Measurements from ENCODE around the gene KIRREL3.

DNA sequence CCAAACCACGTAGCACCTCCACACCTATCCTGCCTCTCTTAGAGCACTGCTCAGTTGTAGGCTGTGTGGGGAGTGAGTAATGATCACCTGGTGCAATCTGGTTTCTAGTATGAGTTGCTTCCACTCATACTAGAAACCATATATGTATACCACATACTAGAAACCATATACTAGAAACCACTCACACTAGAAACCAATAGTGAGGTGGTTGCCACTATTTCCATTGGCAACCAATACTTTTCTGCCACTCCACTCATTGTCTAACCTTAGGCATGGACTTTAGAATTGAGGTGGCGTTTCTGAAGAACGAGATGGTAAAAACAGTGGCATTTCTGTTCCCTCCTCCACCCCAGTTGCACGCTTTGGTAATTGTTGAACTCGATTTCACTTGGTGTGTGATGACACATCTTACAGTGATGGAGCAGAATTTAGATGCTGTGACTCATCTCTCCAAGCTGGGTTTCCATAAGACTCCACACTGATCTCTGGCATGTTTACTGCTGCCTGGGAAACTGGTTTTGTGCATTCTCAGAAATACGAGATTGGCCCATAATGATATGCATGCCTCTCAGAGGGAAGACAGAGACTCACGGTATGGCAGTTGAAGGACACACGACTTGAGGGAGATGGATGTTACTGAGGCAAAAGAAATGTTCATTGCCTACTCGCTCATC lies 82.9 kb downstream of the KIRREL3 start:
- TF ChIP-seq MXI1 (IDR thresholded peaks at IDR 0.05; ENCODE audit: borderline replicate concordance, low read depth, low read length), result peak; percentile 68; the same call in 1 of the 2 replicates
- TF ChIP-seq, protein P1, sequence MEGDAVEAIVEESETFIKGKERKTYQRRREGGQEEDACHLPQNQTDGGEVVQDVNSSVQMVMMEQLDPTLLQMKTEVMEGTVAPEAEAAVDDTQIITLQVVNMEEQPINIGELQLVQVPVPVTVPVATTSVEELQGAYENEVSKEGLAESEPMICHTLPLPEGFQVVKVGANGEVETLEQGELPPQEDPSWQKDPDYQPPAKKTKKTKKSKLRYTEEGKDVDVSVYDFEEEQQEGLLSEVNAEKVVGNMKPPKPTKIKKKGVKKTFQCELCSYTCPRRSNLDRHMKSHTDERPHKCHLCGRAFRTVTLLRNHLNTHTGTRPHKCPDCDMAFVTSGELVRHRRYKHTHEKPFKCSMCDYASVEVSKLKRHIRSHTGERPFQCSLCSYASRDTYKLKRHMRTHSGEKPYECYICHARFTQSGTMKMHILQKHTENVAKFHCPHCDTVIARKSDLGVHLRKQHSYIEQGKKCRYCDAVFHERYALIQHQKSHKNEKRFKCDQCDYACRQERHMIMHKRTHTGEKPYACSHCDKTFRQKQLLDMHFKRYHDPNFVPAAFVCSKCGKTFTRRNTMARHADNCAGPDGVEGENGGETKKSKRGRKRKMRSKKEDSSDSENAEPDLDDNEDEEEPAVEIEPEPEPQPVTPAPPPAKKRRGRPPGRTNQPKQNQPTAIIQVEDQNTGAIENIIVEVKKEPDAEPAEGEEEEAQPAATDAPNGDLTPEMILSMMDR (conservative IDR thresholded peaks at IDR 0.05; ENCODE audit: low read depth, low read length), result no peak
- 0 out of 2 replicates have a peak, but pooled peaks have one; percentile 57 for TF ChIP-seq POLR2A (IDR thresholded peaks at IDR 0.05; ENCODE audit: low read depth, low read length)
- TF ChIP-seq CHD1 (IDR thresholded peaks at IDR 0.05; ENCODE audit: low read depth, low read length), result peak; percentile 87; the same call in 1 of the 2 replicates

Measured in IMR-90 (cell line).